ENCODE results near the gene ZNRF1. TPM values are rescaled to one million over a fixed set of nuclear protein-coding genes. Genes with fewer than 3 reads are reported as not detected.
A peak's percentile ranks its signal among the peaks of the same experiment; 100 is the strongest.

ZNRF1 gene
- total and polyA plus RNA-seq, 4 donors = 13.2 to 103 (median 54.9) TPM

DNA sequence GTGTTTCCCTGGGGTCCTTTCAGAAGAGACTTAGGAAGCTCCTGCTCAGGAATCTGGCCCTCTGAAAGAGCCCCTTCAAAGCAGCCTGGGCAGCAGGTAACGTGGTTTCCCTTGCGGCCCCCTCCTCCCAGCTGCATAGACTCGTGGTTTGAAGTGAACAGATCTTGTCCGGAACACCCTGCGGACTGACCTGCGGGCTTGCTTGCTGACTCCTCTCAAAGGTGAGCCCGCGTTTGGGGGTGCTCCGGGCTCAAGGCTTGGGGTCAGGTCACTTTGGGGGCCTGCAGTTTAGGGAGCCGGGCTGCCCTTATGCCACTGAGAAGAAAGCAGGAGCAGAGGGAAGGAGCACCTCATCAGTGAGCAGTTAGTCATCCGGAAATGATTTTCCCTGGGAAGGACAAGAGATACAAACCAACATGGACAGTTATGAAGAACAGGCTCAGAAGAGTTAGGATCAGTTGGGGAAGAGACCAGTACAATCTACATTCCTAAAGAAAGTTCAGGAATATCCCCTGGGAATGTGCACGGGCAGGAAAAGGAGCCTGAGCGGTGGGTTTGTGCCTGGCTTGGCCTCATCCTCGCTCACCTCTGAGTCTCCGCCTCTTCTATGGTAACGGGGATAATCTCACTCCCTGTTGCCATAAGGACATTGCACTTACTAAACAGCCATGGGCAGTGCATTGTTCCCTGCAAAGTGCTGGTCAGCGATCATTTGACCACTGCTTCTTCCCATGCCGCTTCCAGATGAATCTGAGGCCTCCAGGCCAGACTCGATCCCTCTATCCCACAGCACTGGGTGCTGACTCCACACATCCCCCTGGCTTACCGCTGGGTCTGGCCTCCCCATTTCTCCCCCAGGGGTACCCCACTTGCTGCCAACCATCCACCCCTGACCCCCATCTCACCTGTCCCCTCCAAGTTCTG lies 107.8 kb downstream of the ZNRF1 start:
- no peak overlapping the region for H3K4me3 ChIP-seq (ENCODE audit: low read depth, low read length)
- peaks cover 45% of the 10 kb centered on the region for H3K36me3 ChIP-seq (ENCODE audit: control insufficient read depth, insufficient read depth, low read length)
- no peaks in the 10 kb centered on the region for H3K9me3 ChIP-seq (ENCODE audit: control insufficient read depth, insufficient read depth, low read length)
- no peak overlapping the region for H3K27ac ChIP-seq (ENCODE audit: low read depth, low read length)
- no peaks in the 10 kb centered on the region for H3K27me3 ChIP-seq (ENCODE audit: control insufficient read depth, insufficient read depth, low read length)
- DNase-seq (ENCODE audit: low read depth in 4 of 6, low spot score in 6 of 6) = no peak
- WGBS (ENCODE audit: insufficient coverage) = 92% methylated on average over 16 of the region's 20 CpGs
- H3K4me1 ChIP-seq (ENCODE audit: control insufficient read depth, insufficient read depth, low read length) = peaks cover 55% of the 10 kb centered on the region

DNA sequence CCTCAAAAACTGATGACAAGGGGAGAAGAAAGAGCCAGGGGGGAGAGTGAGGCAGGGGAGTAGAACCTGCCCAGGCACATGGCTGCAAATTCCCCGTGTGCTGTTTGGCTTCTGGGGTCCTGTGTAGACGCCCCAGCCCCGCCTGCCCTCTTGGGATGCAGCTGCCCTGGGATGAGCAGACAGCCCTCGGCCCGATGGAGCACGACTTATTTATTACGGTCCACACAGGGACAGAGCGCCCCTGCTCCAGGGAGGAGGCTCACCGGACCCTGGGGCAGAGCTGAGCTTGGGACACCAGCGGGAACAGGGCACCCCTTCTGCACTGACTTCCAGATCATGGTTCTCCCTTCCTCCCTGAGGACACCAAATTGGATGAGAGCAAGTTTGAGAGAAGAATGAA lies 108.7 kb downstream of the ZNRF1 start:
- Histone ChIP-seq H3K36me3 (ENCODE audit: control insufficient read depth, insufficient read depth, low read length) (peaks cover 53% of the 10 kb centered on the region), H3K27ac (ENCODE audit: low read depth, low read length) (no peak overlapping the region), H3K9me3 (ENCODE audit: control insufficient read depth, insufficient read depth, low read length) (no peaks in the 10 kb centered on the region), H3K4me1 (ENCODE audit: control insufficient read depth, insufficient read depth, low read length) (peaks cover 64% of the 10 kb centered on the region), H3K4me3 (ENCODE audit: low read depth, low read length) (no peak overlapping the region), H3K27me3 (ENCODE audit: control insufficient read depth, insufficient read depth, low read length) (no peaks in the 10 kb centered on the region)
- 74% methylated on average over 8 of the region's 10 CpGs for WGBS (ENCODE audit: insufficient coverage)
- no peak for DNase-seq (ENCODE audit: low read depth in 4 of 6, low spot score in 6 of 6)

- WGBS (ENCODE audit: insufficient coverage) = 43% methylated on average over 24 of the region's 27 CpGs
- Histone ChIP-seq H3K27me3 (ENCODE audit: control insufficient read depth, insufficient read depth, low read length) (no peaks in the 10 kb centered on the region), H3K4me1 (ENCODE audit: control insufficient read depth, insufficient read depth, low read length) (peaks cover 75% of the 10 kb centered on the region), H3K9me3 (ENCODE audit: control insufficient read depth, insufficient read depth, low read length) (no peaks in the 10 kb centered on the region), H3K4me3 (ENCODE audit: low read depth, low read length) (no peak overlapping the region), H3K27ac (ENCODE audit: low read depth, low read length) (peak overlapping the region; percentile 87), H3K36me3 (ENCODE audit: control insufficient read depth, insufficient read depth, low read length) (peaks cover 65% of the 10 kb centered on the region)
- peak in 4 of 6 donors; percentile 43 to 89 (median 66) for DNase-seq (ENCODE audit: low read depth in 4 of 6, low spot score in 6 of 6)
These were observed 110.2 kb downstream of the ZNRF1 start for GRCh38 chr16:75108792-75109731.

DNA sequence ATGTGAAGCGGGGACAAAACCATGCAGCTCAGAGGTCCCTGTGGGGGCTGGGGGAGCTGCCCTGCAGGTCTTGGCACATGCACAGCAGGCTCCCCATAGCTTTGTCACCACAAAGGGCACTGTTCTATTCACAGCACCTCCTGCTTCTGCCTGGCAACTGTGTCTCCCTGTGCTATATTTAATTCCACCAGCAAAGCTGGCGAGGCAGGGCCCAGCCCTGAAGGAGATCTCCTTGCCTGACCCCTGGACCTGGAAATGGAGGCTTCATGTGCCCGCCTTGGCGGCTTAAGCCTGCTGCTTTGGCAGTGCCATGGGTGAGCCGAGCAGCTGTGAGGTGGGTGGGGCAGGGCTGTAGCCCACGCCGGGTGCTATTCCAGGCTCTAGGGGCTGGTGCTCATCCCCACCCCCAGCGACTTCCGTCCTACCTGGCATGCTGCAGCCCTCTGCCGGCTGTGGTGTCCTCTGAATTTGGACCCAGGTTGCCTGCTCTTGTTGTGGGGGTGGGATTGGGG lies 111.0 kb downstream of the ZNRF1 start:
- WGBS (ENCODE audit: insufficient coverage) = 34% methylated on average over 5 of the region's 10 CpGs
- DNase-seq (ENCODE audit: low read depth in 4 of 6, low spot score in 6 of 6) = peak in 1 of 6 donors; percentile 43

GRCh38 chr16:75110637-75111513 lies 112.1 kb downstream of the ZNRF1 start:
- Histone ChIP-seq H3K4me3 (ENCODE audit: low read depth, low read length) (peak overlapping the region; percentile 26), H3K27me3 (ENCODE audit: control insufficient read depth, insufficient read depth, low read length) (no peaks in the 10 kb centered on the region)
- 12% methylated on average over 28 of the region's 28 CpGs for WGBS (ENCODE audit: insufficient coverage)

More for the DNA sequence above, 111.0 kb downstream of the ZNRF1 start:
- Histone ChIP-seq H3K4me1 (ENCODE audit: control insufficient read depth, insufficient read depth, low read length) (peaks cover 75% of the 10 kb centered on the region), H3K9me3 (ENCODE audit: control insufficient read depth, insufficient read depth, low read length) (no peaks in the 10 kb centered on the region), H3K27me3 (ENCODE audit: control insufficient read depth, insufficient read depth, low read length) (no peaks in the 10 kb centered on the region), H3K27ac (ENCODE audit: low read depth, low read length) (peak overlapping the region; percentile 87), H3K36me3 (ENCODE audit: control insufficient read depth, insufficient read depth, low read length) (peaks cover 69% of the 10 kb centered on the region), H3K4me3 (ENCODE audit: low read depth, low read length) (no peak overlapping the region)

GRCh38 chr16:75111514-75111940 lies 112.7 kb downstream of the ZNRF1 start:
- Histone ChIP-seq H3K9me3 (ENCODE audit: control insufficient read depth, insufficient read depth, low read length) (no peaks in the 10 kb centered on the region), H3K36me3 (ENCODE audit: control insufficient read depth, insufficient read depth, low read length) (peaks cover 56% of the 10 kb centered on the region), H3K27ac (ENCODE audit: low read depth, low read length) (peak overlapping the region; percentile 87), H3K4me1 (ENCODE audit: control insufficient read depth, insufficient read depth, low read length) (peaks cover 76% of the 10 kb centered on the region), H3K27me3 (ENCODE audit: control insufficient read depth, insufficient read depth, low read length) (no peaks in the 10 kb centered on the region), H3K4me3 (ENCODE audit: low read depth, low read length) (peak overlapping the region; percentile 26)
- DNase-seq (ENCODE audit: low read depth in 4 of 6, low spot score in 6 of 6) = no peak
- 30% methylated on average over 4 of the region's 7 CpGs for WGBS (ENCODE audit: insufficient coverage)

More at GRCh38 chr16:75110637-75111513, 112.1 kb downstream of the ZNRF1 start:
- peak; percentile 78 to 95 (median 86) for DNase-seq (ENCODE audit: low read depth in 4 of 6, low spot score in 6 of 6)
- Histone ChIP-seq H3K4me1 (ENCODE audit: control insufficient read depth, insufficient read depth, low read length) (peaks cover 75% of the 10 kb centered on the region), H3K27ac (ENCODE audit: low read depth, low read length) (peak overlapping the region; percentile 87), H3K9me3 (ENCODE audit: control insufficient read depth, insufficient read depth, low read length) (no peaks in the 10 kb centered on the region), H3K36me3 (ENCODE audit: control insufficient read depth, insufficient read depth, low read length) (peaks cover 62% of the 10 kb centered on the region)

GRCh38 chr16:75111961-75112733 lies 113.3 kb downstream of the ZNRF1 start:
- peaks cover 78% of the 10 kb centered on the region for H3K4me1 ChIP-seq (ENCODE audit: control insufficient read depth, insufficient read depth, low read length)
- H3K27me3 ChIP-seq (ENCODE audit: control insufficient read depth, insufficient read depth, low read length) = no peaks in the 10 kb centered on the region
- DNase-seq (ENCODE audit: low read depth in 4 of 6, low spot score in 6 of 6) = no peak
- WGBS (ENCODE audit: insufficient coverage) = 63% methylated on average over 26 of the region's 26 CpGs
- H3K4me3 ChIP-seq (ENCODE audit: low read depth, low read length) = no peak overlapping the region
- H3K9me3 ChIP-seq (ENCODE audit: control insufficient read depth, insufficient read depth, low read length) = no peaks in the 10 kb centered on the region
- no peak overlapping the region for H3K27ac ChIP-seq (ENCODE audit: low read depth, low read length)
- H3K36me3 ChIP-seq (ENCODE audit: control insufficient read depth, insufficient read depth, low read length) = peaks cover 51% of the 10 kb centered on the region

DNA sequence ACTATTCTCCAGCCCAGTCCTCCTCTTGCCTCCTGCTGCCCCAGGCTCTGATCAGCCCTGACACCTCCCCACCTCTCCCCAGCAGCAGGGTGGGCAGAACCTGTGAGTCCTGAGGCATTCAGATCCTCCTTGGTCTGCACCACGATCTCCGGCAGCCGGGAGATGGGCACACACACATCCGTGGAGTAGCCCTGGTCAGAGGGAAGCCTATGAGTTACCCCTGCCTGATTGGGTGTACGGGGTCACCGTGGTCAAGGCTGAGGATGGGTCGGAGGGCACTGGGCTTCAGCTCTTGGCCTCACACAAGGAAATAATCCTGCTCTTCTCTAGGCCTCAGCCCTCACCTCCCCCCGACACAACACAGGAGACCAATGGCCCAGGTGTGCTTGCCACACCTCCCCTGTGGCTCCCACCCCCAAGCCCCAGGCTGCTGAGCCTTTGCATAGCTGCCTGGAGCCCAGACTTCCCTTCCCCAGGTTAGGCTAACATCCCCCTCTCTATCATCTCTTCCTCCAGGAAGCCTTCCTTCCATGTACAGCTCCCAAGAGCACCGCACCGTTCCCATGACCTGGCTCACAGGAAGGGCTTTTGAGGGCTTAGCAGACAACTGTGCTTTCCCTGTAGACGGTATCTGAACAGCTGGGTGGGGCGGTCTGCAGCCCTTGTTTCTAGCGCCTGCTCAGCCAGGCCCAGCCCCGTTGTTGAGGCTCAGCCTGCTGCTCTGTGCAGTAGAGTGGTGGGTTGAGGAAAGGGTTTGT lies 114.1 kb downstream of the ZNRF1 start:
- Histone ChIP-seq H3K27me3 (ENCODE audit: control insufficient read depth, insufficient read depth, low read length) (no peaks in the 10 kb centered on the region), H3K36me3 (ENCODE audit: control insufficient read depth, insufficient read depth, low read length) (peaks cover 46% of the 10 kb centered on the region), H3K4me1 (ENCODE audit: control insufficient read depth, insufficient read depth, low read length) (peaks cover 78% of the 10 kb centered on the region), H3K9me3 (ENCODE audit: control insufficient read depth, insufficient read depth, low read length) (no peaks in the 10 kb centered on the region), H3K4me3 (ENCODE audit: low read depth, low read length) (no peak overlapping the region), H3K27ac (ENCODE audit: low read depth, low read length) (no peak overlapping the region)
- no peak for DNase-seq (ENCODE audit: low read depth in 4 of 6, low spot score in 6 of 6)
- 73% methylated on average over 14 of the region's 14 CpGs for WGBS (ENCODE audit: insufficient coverage)

All from spinal cord (tissue), 10 donors.